Activated CD4-positive, CD25-positive, alpha-beta regulatory T cell treated with anti-CD3 and anti-CD28 coated beads, Interleukin-2, amount 50 U/mL, for 24 hours (primary cell): ENCODE data around the gene SUN1.
A peak's percentile ranks its signal among the peaks of the same experiment; 100 is the strongest.

Experiments
- ATAC-seq, 2 donors: fragments of 150-1000 bp; cut with Tn5 transposase; one replicate each; pipeline ENCODE4 v1.10.0; 2021; ENCODE audit warnings: mild to moderate bottlenecking in 1 of 2, moderate library complexity in 1 of 2

The SUN1 gene

DNA sequence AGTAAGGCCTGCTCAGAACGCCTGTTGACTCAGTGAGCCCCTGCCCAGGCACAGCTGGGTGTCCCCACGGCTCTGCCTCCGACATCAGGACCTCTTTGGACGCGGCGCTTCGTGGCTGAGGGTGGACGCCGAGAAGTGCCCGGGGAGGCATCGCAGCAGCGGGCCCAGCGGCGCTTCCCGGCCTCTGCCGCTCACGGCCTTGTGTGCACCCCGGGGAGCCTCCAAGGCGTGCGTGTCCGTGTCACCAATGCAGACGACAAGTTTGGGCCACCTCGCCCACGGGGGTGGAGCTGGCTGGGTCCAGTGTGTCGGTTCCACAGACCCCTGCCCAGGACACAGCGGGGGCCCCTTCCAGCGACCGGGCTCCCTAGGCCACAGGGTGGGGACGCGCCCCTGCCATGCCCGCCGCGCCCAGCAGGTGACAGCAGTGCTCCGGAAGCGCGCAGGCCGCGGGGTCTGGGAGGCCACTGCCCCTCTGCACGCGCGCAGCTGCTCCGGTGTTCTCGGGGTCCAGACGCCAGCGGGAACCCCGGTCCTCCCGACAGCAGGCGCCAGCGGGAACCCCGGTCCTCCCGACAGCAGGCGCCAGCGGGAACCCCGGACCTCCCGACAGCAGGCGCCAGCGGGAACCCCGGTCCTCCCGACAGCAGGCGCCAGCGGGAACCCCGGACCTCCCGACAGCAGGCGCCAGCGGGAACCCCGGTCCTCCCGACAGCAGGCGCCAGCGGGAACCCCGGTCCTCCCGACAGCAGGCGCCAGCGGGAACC, 76.5 kb downstream of the SUN1 start:
- ATAC-seq = peak; percentile 75 to 80

DNA sequence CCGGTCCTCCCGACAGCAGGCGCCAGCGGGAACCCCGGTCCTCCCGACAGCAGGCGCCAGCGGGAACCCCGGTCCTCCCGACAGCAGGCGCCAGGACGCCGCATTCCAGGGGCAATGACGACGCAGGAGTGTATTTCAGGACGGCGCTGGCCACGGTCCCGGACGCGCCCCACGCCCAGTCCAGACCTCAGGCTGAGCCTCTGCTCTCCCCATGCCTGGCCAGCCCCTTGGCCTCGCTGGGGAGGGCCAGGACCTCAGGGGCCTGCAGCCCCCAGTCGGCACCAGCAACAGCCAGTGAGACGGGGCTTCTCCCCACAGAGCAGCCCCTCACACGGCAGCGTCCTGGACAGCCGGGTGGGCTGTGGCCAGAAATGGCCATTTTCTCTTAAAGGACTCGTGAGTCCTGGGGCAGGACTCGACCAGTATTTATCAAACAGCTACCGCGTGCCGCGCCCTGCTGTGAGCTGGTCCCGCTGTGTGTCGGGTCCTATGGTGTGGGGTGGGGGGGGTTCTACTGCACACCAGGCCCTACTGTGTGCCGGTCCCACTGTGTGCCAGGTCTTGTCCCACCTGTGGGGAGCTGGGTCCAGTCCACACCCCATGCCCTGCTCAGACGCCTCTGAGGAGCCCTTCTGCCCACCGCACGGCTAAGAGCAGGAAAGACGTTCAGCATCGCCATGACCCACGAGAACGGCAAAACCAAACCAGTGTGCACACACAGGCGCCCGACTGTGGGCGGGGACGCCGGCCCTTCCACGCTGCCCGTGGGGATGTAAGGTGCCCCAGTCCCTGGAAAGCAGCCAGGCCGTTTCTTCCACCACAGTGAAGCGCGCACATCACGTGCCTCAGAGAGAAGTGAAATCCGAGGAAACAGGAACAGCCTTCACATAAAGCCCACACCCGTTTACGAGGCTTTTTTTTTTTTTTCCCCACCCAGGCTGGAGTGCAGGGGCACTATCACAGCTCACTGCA, 77.4 kb downstream of the SUN1 start:
- peak in 1 of 2 donors; percentile 27 for ATAC-seq

DNA sequence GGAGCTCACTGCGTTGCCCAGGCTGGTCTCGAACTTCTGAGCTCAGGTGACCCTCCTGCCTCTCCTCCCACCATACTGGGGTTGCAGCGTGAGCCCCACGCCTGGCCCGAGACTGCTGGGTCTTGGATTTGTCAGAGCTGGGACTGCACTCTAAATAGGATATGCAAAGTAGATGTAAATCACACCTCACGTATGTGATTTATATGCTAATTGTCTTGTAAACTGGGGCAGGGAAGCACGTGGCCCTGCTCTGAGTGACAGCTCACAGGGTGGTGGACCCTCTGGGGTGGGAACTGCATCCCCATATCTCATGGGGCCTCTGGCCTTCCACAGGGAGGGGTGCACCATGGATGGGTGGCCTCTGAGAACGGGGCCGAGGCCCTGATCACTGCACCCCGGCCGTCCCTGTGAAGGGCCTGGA, 78.2 kb downstream of the SUN1 start:
- ATAC-seq = peak; percentile 26 to 33

DNA sequence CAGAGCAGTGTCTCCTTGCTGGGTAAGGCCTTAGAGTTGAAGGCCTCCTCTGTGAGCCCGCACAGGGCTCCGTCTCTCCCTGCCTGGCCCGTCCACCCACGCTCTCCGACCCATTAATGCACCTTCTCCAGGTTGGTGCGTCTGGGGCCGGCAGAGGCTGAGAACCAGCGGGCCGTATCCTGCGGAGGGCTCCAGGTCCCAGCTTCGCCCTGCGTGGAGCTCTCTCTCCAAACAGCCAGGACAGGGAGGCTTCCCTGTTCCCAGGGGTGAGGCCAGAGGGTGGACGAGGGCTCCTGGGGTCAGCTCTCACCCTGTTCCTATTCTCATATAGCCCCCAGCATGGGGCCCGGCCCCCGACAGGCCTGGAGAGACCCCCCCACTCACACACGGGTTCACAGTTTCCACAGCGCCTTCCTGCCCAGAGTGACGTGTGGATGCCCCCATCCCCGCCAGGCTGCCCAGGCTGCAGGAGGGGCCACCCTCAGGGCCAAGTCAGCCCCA, 78.7 kb downstream of the SUN1 start:
- no peak for ATAC-seq

DNA sequence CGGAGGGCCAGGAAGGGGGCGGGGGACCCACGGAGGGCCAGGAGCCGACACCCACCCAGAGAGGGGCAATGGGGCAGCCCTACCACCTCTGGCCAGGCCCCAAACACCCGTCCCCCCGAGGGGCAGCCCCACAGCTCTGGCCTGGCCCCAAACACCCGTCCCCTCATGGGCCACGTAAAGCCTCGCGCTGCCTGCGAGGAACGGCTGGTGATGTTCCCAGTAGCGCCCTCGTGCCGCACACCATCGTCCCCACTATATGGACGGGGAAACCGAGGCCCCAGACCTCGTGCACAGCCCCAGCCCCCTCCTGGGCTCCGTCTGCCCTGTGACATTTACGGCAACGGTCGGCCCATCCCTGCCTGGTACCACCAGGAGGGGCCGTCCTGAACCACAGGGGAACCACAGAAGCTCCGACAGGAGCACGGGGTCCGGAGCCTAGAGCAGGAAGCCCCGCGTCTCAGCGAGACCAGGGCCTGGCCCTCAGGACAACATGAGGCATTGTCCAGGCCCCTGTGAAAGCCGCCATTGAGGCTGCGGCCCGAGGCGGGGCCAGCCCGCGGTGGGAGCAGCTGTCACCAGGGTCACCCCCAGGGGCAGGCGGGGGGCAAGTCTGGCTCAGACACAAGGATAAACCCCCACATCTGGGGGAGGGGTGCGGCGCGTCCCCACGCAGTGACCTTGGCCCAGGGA, 79.7 kb downstream of the SUN1 start:
- ATAC-seq = no peak

DNA sequence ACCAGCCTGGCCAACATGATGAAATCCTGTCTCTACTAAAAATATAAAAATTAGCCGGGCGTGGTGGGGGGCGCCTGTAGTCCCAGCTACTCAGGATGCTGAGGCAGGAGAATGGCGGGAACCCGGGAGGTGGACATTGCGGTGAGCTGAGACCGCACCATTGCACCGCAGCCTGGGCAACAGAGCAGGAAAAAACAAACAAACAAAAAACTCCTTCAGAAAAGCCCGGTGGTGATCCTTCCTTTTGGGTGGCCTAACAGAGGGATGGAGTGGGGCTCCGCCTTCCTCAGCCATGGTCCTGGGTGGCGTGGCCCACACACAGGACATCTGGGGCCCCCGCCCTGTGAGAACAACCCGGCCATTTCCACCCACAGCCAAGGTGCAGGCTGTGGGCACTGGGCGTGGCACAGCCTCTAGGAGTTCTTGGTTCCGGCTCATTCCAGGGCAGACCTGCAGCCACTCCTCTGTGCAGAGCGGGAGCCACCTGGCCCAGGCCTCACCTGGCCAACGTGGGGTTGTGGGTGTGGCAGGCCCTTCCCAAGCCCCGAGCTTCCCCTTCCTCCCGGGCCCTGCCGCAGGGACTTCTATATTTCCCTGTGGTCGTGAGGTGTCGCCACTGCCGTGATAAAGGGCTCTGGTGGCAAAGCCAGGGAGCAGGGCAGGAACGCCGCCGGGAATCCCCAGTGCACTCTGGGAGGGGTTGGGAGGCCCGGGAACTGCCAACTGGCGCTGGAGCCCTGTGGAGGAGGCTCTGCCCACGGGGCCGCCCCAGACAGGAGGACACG, 81.7 kb downstream of the SUN1 start:
- no peak for ATAC-seq

DNA sequence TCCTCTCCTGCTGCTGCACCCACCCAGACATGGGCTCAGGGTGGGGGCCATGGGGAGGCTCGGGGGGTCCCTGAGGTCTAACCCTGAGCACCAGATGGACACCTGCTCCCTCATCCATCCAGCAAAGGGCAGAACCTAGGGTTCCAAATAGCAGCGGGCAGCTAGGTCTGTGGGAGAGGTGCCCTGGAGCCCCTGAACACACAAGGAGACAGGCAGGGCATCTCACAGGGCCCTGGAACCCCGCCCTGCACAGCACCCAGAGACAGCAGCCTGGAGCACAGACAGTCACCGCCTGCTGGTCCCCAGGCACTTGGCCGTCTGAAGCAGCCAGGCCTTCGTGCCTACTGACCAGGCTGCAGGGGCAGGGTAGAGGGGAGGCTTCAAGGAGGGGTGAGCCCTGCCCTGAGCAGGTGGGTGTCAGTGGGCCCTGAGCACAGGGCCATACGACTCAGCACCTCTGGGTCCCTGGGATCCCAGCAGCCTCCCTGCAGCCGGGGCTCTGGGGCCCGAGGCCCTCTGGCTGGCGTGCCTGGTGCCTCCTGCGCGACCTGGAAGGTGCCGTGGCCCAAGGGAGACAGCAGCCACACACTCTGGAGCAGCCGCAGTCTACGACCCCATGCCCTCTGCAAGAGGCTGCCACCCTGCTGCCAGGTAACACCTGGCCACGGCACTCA, 82.4 kb downstream of the SUN1 start:
- ATAC-seq = no peak

DNA sequence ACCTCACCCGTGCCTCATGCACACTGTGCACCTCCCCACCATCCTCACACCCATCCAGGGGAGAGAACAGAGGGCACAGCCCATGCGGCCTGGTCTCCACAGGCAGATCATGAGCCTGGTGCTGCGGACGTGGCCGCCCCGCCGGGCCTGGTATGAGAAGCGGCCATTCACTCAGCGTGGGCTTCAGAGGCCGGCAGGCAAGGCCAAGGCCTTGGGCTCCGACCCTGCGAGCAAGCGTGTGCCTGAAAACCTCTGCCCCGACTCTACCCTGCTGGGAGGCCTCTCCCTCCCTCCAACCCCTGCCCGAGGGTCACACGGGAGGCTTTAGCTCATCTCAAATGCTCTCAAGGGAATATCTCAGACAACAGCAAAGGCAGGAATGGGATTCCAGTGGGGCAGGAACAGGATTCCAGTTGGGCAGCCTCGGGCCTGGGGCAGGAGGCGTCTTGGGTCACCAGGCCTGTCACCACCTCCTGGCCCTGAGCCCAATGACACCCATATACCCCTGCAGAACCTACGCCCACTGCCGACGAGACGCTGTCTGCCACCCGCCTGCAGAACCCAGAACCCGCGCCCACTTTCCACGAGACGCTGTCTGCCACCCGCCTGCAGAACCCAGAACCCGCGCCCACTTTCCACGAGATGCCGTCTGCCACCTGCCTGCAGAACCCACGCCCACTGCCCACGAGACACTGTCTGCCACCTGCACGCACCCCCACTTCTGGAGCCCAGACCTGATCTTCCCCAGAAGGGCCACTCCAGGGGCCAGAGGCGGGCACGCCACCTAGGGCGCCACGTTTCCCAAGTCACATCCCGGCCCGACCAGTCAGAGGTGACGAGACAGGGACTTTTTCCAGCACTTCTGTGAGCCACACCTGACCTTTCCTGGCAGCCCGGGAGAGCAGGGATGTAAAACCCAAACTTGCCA, 83.3 kb downstream of the SUN1 start:
- ATAC-seq = no peak

DNA sequence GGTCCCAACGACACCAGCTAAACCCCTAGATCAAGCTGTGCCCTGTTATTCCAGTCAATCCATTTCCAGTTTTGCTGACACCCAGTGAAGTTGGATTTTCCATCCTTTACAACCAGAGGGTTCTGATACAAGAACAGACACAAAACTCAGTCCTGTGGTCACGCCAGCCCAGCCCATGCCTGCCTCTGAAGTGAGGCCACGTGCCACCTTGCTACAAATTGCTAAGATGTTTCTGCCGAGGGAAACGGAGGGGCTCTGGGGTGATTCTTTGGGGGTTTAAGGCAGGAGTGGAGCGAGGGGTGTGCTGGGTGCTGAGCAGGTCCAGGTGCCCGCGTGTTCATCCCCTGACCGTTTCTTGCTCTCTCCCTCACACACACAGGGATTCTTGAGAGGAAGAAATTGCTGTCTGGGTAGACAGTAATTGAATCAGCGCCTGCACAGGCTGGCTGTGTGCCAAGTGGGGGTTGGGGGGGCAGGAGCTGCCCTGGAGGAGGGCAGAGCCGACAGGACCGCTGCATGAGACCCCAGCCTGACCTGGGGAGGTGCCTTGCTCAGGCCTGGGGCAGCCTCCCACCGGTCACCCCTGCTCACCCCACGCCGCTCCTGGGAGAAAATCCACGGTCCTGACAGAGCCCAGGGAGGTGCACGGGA, 84.1 kb downstream of the SUN1 start:
- ATAC-seq = no peak

DNA sequence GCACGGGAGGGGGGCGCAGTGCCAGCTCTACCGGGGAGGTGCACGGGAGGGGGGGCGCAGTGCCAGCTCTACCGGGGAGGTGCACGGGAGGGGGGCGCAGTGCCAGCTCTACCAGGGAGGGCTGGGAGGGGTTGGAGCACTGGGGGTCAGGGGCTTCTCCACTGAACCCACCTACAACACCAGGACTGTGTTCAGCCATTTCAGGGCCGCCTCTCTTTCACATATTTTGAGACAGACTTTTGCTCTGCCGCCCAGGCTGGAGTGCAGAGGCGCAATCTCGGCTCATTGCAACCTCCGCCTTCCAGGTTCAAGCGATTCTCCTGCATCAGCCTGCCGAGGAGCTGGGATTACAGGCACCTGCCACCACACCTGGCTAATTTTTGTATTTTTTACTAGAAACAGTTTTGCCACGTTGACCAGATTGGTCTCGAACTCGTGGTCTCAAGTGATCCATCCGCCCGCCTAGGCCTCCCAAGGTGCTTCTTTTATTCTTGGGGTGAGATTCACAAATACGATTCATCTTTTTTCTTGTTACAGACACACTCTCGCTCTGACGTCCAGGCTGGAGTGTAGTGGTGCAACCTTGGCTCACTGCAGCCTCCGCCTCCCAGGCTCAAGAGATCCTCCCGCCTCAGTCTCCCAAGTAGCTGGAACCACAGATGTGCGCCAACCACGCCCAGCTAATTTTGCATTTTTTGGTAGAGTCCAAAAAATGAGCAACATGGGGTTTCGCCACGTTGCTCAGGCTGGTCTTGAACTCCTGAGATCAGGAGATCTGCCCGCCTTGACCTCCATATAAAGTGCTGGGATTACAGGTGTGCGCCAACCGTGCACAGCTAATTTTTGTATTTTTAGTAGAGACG, 85.2 kb downstream of the SUN1 start:
- ATAC-seq = no peak

DNA sequence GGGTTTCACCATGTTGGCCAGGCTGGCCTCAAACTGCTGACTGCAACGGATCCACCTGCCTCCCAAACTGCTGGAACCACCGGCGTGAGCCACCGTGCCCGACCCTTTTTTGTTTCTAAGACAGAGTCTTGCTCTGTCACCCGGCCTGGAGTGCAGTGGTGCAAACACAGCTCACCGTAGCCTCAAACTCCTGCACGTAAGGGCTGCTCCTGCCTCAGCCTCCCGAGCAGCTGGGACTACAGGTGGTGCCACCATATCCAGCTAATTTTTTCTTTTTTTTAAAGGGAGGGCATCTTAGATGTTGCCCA, 85.8 kb downstream of the SUN1 start:
- ATAC-seq = no peak

DNA sequence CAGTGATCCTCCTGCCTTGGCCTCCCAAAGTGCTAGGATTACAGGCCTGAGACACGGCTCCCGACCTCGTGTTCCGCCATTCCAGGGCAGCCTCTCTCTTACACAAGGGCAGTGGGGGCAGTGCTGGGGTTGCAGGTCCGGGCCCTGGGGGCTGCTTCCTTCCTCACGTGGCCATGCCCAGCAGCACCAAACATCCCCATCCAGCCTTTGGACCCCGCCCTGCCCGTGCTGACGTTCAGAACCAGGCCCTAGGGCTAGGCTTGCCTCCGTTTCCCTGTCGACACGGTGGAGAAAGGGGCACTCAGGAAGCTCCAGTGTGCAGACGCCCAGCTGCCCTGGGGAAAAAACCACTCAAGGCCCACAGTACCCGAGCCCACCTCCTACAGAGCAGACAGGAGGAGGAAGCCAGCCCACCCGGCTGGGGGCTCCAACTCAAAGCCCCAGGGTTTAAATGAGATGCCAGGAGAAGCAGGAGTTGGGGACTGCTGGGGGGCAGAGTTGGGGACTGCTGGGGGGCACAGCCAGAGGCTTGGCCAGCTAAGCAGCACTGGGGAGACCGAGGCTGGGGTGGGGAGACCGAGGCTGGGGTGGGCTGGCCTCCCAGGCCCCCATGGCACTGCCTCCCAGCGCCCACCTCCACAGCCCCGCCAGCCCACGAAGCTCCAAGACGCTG, 86.3 kb downstream of the SUN1 start:
- no peak for ATAC-seq

DNA sequence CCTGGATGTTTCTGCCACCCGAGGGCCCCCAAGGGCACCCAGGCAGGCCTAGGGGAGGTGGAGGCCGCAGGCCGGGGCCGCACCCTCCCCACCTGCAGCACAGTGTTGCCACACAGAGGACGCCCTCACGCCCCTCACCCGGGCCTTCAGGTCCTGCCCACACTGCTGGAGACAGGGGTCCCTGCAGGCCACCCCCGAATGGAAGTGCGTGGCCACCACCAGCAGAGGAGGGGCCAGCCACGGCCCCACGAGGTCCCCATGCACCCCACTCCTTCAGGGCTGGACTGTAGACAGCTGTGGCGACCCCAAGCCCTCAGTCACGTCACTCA, 86.8 kb downstream of the SUN1 start:
- no peak for ATAC-seq

DNA sequence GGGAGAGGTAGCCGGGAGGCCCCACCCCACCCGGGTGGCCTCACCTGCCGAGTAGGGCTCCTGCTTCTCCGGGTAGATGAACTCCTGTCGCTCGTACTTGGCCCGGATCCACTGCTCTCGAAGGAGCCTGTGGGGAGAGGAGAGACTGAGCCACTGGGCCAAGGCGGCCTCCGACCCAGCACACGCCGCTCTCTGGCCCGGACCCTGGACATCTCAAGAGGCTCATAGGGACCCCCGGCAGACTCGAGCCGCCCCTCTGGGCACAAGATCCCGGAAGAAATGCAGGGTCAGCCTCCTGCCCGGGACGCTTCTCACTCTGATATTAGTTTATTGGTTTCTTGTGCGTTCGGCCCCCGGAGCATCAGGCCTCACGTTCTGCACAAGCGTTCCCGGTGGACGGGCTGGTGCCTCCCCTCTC, 87.7 kb downstream of the SUN1 start:
- ATAC-seq = no peak

DNA sequence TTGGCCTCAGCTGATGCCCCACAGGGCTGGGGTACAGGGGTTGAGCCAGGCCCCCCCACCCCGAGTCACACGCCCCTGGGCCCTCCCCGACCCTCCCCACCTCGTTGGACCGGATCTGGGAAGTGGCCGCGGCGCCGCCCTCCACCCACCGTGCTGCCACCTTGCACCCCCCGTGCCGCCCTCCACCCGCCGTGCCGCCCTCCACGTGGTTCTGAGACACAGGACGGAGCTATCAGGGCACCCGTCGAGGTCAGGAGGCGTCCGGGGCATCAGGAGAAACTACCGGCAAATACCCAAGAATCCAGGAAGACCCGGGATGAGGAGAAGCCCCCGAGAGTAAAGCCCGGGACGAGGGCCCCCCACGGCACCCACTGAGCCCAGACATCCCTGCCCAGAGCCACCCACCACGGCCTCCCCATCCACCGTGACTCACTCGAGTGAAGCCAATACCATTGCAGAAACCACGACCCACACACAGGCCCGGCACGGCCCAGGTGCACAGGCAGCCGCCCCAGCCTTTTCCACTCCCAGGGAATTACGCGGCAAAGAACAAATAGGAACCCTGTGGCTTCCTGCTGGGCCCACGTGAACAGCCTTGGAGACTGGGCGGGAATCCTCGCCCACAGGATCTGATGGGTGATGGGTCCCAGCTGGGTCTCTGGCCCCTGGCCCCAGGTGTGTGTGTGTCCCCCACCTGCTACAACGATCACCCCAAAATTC, 88.2 kb downstream of the SUN1 start:
- no peak for ATAC-seq

DNA sequence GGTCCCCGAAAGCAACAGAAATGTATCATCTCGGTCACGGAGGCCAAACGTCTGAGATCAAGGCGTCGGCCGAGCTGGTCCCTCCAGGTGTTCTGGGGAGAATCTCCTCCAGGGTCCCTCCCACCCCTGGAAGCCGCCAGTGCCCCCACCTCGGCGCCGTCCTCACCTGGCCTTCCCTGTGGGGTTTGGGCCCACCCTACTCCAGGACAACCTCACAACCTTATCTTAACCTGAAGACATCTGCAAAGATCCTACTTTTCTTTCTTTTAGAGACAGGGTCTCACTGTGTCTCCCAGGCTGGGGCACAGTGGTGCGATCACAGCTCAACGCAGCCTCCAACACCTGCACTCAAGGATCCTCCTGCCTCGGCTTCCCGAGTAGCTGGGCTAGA, 88.8 kb downstream of the SUN1 start:
- ATAC-seq = no peak

DNA sequence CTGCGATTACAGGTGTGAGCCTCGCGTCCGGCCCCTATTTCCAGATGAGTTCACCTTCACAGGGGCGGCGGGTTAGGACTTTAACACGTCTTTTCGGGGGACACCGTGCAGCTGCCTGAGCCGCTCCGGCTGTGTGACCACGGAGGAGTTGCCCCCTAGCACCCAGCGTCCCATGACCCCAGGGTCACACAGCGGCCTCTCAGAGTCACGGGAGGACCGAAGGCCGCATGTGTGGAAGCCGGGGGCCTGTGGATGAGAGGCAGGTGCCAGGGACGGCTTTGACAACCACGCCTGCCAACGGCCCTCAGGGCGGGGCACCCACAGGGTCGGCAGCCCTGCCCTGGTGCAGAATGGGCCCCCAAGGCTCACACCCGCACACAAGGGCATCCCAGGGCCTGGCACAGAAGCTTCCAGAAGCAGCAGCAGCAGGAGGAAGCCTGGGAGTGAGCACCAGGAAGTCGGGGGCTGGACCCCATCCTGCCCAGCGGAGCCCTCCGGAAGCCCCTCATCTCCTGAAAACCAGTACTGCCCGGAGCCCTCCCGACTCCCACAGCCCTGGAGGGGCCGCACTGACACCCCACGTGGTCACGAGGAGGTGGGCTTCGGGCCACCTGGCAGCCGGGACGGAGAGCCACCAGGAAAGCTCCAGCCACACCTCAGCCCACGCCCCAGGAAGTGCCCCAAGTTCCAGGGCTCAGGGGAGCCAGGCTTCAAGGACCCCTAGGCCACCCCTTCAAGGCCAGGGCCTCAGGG, 89.5 kb downstream of the SUN1 start:
- no peak for ATAC-seq
